Calu3 (cell line): ENCODE results near the gene MAGI3. TPM values are rescaled to one million over a fixed set of nuclear protein-coding genes. Genes with fewer than 3 reads are reported as not detected.
A peak's percentile ranks its signal among the peaks of the same experiment; 100 is the strongest.
"Not testable (repeated sequence)": the region's sequence is repeated elsewhere in the genome, so short reads cannot be mapped to it uniquely, and the experiment has no call there.

ENCODE experiments used
- BruUV-seq: library from RNA; stranded (reverse); fragments of 400-500 nt; replicated peaks from 2 replicates; lab custom pipeline; 2021; lab: Mats Ljungman, UMichigan
- CTCF ChIA-PET: fragments of 300-600 bp; sonication (Branson Sonifier 250); formaldehyde crosslinking; loops from one replicate; lab custom pipeline; 2022; ENCODE audit warnings: antibody characterized with exemption; lab: Charles Lee
- DNase-seq: peaks from one replicate; pipeline ENCODE4 v3.0.0; 2022
- H3K27ac Mint-ChIP-seq: one replicate; pipeline ENCODE4 v1.8.0; 2022; ENCODE audit warnings: mixed read lengths; ENCODE audit not compliant: unreplicated experiment
- H3K27me3 Mint-ChIP-seq: one replicate; pipeline ENCODE4 v1.8.0; 2022; ENCODE audit warnings: mixed read lengths; ENCODE audit not compliant: unreplicated experiment
- H3K36me3 Mint-ChIP-seq: one replicate; pipeline ENCODE4 v1.8.0; 2022; ENCODE audit warnings: mild to moderate bottlenecking, moderate library complexity, mixed read lengths; ENCODE audit not compliant: insufficient read depth, unreplicated experiment
- H3K4me1 Mint-ChIP-seq: one replicate; pipeline ENCODE4 v1.8.0; 2022; ENCODE audit warnings: mild to moderate bottlenecking, low read depth, mixed read lengths; ENCODE audit not compliant: unreplicated experiment
- H3K4me3 Mint-ChIP-seq: one replicate; pipeline ENCODE4 v1.8.0; 2022; ENCODE audit warnings: mild to moderate bottlenecking, low read depth, moderate library complexity, mixed read lengths; ENCODE audit not compliant: unreplicated experiment
- H3K9me3 Mint-ChIP-seq: one replicate; pipeline ENCODE4 v1.8.0; 2022; ENCODE audit warnings: low read depth, mixed read lengths; ENCODE audit not compliant: unreplicated experiment
- intact Hi-C: fragments of 100-400 bp; cut with micrococcal nuclease; formaldehyde crosslinking; loops from one replicate; pipeline ENCODE4 v1.10.0; 2022; ENCODE audit not compliant: unreplicated experiment
- total RNA-seq: library from RNA; stranded (reverse); gene quantifications from 2 replicates; pipeline ENCODE4 v1.2.3, GENCODE V29; 2022
- TF ChIP-seq, protein P1 (sequence below): fragments of 200-600 bp; IDR thresholded peaks from one replicate; pipeline ENCODE4 v1.8.0; 2022; ENCODE audit warnings: antibody characterized with exemption; ENCODE audit not compliant: unreplicated experiment

MAGI3 gene
- total RNA-seq, 1 experiment from 2014 or later: 14.2 TPM

- peak overlapping the region; percentile 13 for H3K27ac Mint-ChIP-seq
- no peak for DNase-seq
- TF ChIP-seq, protein P1, sequence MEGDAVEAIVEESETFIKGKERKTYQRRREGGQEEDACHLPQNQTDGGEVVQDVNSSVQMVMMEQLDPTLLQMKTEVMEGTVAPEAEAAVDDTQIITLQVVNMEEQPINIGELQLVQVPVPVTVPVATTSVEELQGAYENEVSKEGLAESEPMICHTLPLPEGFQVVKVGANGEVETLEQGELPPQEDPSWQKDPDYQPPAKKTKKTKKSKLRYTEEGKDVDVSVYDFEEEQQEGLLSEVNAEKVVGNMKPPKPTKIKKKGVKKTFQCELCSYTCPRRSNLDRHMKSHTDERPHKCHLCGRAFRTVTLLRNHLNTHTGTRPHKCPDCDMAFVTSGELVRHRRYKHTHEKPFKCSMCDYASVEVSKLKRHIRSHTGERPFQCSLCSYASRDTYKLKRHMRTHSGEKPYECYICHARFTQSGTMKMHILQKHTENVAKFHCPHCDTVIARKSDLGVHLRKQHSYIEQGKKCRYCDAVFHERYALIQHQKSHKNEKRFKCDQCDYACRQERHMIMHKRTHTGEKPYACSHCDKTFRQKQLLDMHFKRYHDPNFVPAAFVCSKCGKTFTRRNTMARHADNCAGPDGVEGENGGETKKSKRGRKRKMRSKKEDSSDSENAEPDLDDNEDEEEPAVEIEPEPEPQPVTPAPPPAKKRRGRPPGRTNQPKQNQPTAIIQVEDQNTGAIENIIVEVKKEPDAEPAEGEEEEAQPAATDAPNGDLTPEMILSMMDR: no peak
- peaks cover 5% of the 10 kb centered on the region for H3K36me3 Mint-ChIP-seq
- BruUV-seq: no TSS peak
- CTCF ChIA-PET: interaction anchor here (0.6 kb wide), 1 partner anchor 674 kb away, joined by 3 read pairs; no protein-coding TSS in a partner anchor
- H3K4me3 Mint-ChIP-seq: no peak overlapping the region
- intact Hi-C loops: no loop called here
- H3K27me3 Mint-ChIP-seq: no peaks in the 10 kb centered on the region
- H3K9me3 Mint-ChIP-seq: peaks cover 13% of the 10 kb centered on the region
- peaks cover 20% of the 10 kb centered on the region for H3K4me1 Mint-ChIP-seq
Observed at GRCh38 chr1:113479713-113480676, 89.7 kb downstream of the MAGI3 start.

GRCh38 chr1:113485131-113485530, 94.8 kb downstream of the MAGI3 start:
- H3K4me1 Mint-ChIP-seq, H3K36me3 Mint-ChIP-seq, H3K4me3 Mint-ChIP-seq, CTCF ChIA-PET, H3K27me3 Mint-ChIP-seq, BruUV-seq, H3K27ac Mint-ChIP-seq, H3K9me3 Mint-ChIP-seq, DNase-seq: not testable (repeated sequence)
- intact Hi-C loops: loop anchor here (1.0 kb wide), 1 partner anchor 26 kb away; no protein-coding TSS in a partner anchor

GRCh38 chr1:113488576-113489177, 98.4 kb downstream of the MAGI3 start:
- CTCF ChIA-PET: no interaction called here
- H3K4me1 Mint-ChIP-seq: no peaks in the 10 kb centered on the region
- no peaks in the 10 kb centered on the region for H3K27me3 Mint-ChIP-seq
- BruUV-seq: no TSS peak
- no peak overlapping the region for H3K27ac Mint-ChIP-seq
- peaks cover 6% of the 10 kb centered on the region for H3K36me3 Mint-ChIP-seq
- TF ChIP-seq, protein P1: peak; percentile 14
- peaks cover 10% of the 10 kb centered on the region for H3K9me3 Mint-ChIP-seq
- DNase-seq: peak; percentile 0
- H3K4me3 Mint-ChIP-seq: no peak overlapping the region
- intact Hi-C loops: no loop called here

DNA sequence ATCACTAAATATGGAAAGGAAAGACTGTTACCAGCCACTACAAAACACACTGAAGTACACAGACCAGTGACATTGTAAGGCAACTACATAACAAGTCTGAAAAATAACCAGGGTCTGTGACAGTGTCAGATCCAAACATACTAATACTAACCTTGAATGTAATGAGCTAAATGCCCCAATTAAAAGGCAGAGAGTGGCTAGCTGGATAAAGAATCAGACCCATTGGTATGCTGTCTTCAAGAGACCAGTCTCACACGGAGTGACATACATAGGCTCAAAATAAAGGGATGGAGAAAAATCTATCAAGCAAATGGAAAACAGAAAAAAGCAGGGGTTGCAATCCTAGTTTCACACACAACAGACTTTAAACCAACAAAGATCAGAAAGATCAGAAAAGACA, 100.1 kb downstream of the MAGI3 start:
- Mint-ChIP-seq H3K4me3 (no peak overlapping the region), H3K4me1 (no peaks in the 10 kb centered on the region), H3K36me3 (peaks cover 1% of the 10 kb centered on the region), H3K27ac (no peak overlapping the region), H3K9me3 (peaks cover 10% of the 10 kb centered on the region), H3K27me3 (no peaks in the 10 kb centered on the region)
- CTCF ChIA-PET: no interaction called here
- BruUV-seq: no TSS peak
- TF ChIP-seq, protein P1: no peak
- intact Hi-C loops: no loop called here
- no peak for DNase-seq
